Cerebellar cortex (tissue), 1 donor: Measurements from ENCODE around the gene DHH.
"Not testable (repeated sequence)": the region's sequence is repeated elsewhere in the genome, so short reads cannot be mapped to it uniquely, and the experiment has no call there.

ENCODE experiments used
- DNase-seq: peaks from one replicate; pipeline ENCODE4 v3.0.0-alpha.2; 2015; ENCODE audit warnings: low spot score

Gene DHH

GRCh38 chr12:49070971-49071370, 23.6 kb downstream of the DHH start:
- DNase-seq = no peak

DNA sequence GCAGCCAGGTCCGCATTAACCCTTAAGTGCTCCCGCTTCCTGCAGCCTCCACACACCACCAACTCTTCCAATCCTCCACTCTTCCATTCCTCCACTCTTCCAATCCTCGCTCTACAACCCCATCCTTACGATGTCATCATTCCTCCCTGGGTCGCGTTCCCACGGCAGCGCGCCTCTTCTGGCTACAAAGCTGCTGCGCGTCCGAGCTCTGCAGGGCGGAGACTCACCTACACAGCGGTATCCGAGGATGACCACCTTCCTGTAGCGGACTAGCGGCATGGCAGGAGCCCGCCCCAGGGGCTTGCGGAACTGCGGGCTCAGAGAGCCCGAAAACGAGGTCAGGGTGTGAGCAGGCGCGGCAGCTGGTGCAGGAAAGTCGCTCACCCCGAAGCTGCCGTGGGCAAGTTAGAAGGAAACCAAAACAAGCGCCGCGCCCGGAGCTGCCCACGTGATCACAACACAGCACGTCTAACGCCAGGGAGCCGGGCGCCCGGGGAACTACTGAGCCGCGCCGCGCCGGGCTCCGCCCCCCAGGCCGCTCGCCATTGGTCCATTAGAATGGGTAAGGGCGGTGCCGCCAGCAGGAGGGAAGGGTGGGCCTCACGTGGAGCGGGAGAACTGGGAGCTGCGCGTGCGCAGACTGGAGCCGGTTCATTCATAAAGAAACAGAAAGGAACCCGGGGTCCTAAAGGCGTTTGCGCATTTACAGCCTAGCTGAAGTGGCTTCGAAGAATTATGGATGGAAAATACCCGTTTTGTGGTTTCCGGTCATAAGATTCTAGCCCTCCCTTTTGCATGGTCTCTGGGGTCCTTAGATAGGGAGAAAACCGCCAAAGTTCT, 24.9 kb downstream of the DHH start, which contains the start of gene RHEBL1:
Gene RHEBL1 (minus strand): TSS at position 473 of the 840 bp plus-strand sequence. CDS start 194 bp downstream, at position 279.
- DNase-seq = peak; percentile 95

DNA sequence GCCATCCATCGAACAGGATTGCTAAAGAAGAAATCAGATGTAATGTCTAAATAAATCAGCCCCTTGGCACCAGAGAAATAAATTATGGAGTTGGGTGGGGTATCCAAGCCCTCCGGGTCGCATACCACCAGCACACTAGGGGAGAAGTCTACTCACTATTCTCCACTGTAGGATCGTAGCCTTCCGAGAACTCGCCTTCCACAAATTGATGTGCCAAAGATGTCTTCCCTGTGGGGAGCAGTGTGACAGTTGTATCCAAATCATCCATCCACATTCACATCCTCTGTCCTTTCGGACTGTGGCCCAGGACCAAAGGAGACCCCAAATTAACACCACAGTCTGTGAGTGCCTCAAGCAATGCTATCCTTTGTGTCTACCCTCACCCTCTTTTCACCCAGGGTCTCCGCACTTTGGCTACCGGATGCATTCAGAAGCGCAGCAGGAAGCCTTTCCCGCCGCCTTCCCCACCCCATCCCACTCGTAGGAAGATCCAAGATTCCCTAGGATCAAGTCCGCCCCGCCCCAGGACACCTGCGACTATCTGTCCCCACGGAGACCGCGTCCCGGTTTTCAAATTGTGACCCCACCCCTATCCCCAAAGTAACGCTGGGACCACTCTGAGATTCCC, 25.6 kb downstream of the DHH start:
- no peak for DNase-seq

GRCh38 chr12:49066120-49066519, 28.5 kb downstream of the DHH start:
- DNase-seq = no peak

DNA sequence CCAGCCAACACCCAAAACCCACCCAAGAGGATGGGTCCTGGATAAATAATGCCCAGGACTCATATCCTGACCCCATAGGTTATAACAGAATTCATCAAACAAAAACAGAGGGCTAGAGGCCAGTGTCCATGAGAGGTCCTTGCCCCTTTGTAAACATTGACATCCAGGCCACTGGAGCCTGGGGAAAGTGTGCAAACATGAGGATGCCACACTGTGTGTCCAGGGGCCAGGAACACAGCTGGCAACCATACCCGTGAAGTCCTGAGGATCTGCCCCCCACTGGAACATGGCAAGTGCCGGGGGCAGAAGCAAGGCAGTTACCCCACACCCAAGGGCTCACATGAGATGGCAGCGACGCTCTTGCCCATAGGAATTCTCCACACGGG, 29.8 kb downstream of the DHH start:
- no peak for DNase-seq

GRCh38 chr12:49061916-49062315, 32.7 kb downstream of the DHH start:
- not testable (repeated sequence) for DNase-seq

DNA sequence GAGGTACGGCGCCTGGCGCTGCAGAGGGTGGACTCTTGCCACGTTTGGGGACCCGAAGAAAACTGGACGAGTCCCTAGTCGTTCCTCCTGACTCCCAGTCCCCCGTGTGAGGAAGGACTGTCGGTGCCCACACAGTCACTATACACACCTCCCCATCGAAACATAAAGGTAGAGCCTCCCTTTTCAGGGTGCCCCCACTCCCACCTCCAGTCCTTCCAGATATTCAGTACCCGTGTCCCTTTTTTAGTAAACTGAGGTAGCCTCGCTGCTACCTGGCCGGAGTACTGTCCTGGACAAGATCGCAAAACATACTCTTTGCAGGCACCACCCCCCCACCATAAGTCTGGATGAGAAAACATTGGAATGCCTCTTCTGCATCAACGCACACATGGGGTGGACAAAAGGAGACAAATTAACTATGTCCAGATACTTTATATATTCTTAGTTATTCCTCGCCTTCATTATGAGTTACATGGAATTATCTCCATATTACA, 33.4 kb downstream of the DHH start:
- DNase-seq = no peak

DNA sequence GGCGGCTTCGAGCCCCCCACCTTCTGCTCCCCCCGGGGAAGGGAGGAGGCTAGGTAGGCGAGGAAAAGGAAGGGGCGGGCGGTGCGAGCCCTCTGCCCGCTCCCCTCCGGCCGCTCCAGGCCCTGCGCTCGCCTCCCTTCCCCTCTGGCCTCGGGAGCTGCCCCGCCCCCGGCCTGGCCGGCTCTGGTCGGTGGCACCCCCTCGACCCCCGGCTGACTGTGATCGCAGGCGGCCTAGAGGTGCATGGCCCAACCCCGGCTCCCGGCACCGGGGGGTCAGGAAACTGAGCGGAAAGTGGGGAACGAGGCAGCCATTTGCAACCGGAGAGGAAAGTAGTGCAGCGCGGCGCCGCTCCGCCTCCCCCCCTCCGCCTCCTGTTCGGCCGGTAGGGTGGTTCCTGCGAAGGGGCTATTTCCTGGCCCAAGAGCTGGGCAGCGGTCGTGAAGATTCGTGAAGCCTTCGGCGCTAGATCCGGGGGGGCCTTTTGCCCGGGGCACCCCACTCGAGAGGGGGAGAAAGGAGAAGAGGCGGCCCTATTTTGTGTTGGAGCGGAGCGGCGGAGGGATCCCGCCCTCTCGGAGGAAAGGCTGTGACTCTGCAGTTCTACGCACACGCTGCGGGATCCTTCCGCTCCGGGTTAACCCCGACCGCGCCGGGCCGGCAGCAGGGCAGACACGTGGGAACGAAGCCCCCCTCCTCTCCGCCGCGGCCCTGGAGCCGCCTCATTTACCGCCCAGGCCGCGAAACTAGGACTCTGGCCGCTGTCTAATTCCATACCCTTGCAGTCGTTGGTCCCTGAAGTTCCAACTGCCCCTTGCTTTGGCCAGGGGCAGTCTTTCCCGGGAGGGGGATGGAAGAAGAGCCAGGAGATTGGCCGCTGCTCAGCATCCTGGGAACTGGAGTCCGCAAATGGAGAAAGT, 34.1 kb downstream of the DHH start, which contains the start of gene KMT2D:
Gene KMT2D (minus strand): TSS at position 558 of the 920 bp plus-strand sequence. CDS start 5,470 bp downstream, outside the sequence.
- DNase-seq = peak; percentile 91

DNA sequence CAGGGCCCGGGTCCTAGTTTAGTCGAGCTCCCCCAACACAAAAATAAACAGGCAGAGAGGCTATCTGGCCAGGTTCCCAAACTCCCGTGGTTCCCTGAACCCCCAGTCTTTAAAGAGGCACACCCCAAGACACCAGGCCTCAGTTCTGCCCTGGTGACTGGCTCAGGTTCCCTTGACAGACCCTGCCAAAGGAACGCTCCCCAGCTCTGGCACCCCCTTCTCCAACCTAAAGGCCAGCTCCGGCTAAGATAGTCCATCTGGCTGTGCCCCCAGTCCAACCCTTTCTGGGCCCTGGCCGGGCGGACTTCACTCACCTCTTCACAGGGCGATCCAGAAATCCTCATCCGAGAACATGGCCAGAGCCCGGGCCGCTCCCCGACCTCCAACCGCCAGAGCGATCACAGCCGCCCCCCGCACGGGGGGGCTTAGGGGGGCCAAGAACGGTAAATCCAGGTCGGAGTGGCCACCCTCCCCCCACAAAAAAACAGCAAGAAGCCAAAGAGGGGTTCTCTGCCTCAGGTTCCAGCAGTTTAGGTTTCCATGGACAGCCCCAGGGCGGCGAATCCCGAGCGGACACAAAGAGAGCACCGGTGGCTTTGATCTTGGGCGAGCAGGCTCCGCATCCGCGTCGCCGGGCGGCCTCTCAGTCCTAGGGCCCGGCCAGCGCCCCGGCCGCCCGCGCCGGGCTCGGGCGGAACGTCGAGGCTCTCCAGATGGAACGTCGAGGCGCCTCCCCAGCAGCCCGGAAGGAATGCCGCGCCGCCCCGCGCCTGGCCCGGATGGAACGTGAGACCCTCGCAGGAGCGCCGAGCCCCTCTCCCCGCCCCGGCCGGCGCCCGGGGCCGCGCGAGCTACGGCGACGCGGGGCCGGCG, 35.1 kb downstream of the DHH start:
- no peak for DNase-seq

GRCh38 chr12:49059045-49059298, 35.6 kb downstream of the DHH start:
- DNase-seq = no peak

DNA sequence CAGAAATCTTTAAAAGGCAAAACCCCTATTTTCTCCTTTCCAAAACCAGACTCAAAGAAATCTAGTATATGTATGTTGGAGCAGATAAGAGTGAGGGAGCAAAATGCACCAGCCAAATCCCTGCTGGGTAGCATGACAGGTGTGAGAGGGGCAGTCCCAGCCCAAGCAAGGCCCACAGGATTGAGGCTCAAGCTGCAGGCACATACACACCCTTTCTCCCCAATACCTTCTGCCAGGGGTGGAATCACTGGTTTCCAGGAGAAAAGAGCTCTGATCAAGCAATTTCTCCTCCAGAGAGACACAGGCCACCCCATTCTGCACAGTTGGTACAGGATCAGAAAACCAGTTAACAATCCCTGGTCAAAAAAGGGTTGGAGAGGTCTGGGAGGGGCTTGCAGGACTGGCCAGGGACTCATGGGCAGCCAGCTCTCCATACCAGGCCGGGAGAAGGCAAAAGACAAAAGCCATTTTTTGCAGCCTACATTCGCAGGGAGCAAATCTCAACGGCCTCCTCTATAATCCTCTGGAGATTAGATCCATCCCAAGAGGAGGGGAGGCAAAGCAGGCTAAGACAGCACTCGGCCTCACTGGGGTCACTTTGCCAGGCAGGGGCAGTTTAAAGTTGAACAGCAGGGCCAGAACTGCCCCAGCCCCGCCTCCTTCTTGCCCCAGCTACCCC, 36.1 kb downstream of the DHH start:
- DNase-seq = no peak

DNA sequence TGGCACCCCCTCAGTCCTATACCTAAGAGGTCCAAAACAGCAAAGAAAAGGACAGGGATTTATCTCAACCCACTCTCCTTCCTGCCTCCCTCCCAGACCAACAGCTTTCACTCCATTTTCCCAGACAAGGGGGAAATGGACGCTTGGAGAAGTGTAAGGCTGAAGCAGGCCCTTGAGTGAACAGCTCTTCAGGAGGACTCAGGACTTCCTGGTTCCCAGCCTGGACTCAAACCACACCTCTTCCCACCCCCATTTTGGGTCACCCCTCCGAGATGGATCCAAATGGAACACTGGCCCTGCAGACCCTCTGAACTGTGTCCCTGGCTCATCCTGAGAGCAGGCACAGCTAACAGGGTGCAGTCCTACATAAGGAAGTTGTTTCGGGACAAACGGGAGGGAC, 36.7 kb downstream of the DHH start:
- DNase-seq = no peak

DNA sequence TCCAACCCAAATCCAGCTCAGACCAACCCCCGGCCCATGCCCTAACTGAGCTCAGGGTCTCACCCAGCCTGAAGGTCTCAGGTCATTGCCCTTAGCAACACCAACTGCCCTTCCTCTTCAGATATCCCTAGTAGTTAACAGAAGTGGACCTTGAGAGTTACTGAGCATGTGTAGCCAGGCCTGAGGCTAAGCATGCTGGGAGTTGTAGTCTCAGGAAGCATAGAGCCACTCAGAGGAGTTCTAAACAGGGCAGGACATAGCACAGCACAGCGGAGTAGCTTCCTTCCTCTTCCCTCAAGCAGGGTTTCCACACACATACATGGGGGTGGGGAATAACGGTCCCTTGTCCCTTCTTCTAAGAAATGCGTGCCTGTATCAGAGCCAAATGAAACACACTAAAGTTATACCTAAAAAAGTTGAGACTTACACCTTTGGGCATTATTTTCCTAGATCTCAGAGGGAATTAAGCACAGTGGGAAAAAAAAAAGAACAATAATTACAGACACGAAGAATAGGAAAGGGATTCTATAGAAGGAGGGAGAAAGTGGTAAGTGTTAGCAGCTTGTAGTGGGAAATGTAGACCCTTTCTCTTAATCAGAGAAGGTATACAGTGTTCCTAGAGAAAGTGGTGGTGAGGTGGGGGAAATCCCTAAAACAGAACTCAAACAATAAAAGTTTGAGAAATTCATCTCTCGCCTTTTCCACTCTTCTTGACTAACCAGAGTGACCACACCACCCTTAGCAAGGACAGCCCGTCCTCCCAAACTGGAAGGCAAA, 38.4 kb downstream of the DHH start:
- DNase-seq = peak; percentile 80

GRCh38 chr12:49055092-49055491, 39.5 kb downstream of the DHH start:
- no peak for DNase-seq

- no peak for DNase-seq
Measured at GRCh38 chr12:49054524-49054923, 40.1 kb downstream of the DHH start.

- no peak for DNase-seq
Measured at GRCh38 chr12:49054096-49054495, 40.5 kb downstream of the DHH start.

DNA sequence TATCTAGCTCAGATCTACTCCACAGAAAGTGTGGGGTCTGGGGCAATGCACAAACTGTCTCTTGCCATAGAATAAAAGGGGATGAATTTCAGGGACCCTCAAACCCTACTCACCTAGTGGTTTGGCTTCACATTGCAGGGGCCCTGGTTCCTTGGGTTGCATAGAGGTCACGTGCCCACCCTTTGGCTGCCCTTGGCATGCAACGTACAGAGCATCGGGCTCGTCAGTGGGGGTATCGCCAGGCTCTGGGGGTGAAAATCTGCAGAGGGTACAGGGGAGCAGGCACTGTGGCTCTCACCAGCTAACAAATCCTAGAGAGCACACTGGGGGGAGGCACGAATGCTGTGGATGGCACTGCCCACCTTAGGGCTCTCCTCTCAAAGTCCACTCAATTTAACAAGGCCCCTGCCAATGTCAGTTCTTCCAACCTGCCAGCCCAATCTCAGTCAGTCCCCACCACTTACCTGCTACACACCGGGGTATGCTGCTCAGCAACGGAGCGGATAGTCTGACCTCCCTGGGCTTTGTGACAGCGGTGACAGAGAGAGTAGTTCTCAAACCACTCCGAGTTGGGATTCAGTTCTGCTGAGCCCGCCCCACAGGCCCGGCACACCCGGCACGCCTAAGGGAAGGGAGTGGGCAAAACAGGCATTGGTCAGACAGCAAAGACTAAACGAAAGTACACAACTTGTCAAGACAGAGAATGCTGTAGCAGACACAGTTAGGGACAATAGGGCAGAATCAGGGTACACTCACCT, 42.0 kb downstream of the DHH start:
- no peak for DNase-seq

GRCh38 chr12:49051777-49052438, 42.7 kb downstream of the DHH start:
- DNase-seq = no peak

GRCh38 chr12:49051373-49051764, 43.2 kb downstream of the DHH start:
- DNase-seq = no peak
